ENCODE results near the gene ZDHHC12.

The ZDHHC12 gene

DNA sequence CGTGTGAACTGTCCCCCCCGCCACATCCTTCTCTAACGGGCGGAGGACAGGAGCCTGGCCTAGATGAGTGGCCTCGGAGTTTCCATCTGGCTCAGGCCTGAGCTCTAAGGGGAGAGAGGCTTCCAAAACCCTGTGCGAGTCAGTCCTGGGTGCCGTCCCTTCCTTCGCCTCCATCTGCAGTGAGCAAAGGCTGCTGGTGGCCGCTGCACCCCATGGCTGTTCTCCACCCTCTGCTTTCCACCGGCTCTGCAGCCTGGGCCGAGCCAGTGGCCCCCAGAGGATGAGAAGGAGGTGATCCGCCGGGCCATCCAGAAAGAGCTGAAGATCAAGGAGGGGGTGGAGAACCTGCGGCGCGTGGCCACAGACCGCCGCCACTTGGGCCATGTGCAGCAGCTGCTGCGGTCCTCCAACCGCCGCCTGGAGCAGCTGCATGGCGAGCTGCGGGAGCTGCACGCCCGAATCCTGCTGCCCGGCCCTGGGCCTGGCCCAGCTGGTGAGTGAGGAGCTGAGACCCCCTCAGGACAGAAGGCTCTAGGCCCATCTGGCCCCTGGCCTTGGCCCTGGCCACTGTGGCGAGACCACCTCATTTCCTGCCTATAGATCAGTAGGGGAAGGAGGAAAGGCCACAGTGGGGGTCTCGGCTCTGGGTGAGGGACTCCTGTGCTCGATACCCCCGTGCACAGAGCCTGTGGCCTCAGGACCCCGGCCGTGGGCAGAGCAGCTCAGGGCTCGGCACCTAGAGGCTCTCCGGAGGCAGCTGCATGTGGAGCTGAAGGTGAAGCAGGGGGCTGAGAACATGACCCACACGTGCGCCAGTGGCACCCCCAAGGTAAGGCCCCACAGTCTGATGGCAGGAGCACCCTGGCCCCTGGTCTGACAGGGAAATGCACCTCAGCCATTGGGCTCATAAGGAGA is 18.6 kb downstream of the ZDHHC12 start:
- Histone ChIP-seq H3K27ac (no peak overlapping the region), H3K4me3 (ENCODE audit: low read depth, low read length) (no peak overlapping the region), H3K36me3 (peaks cover 45% of the 10 kb centered on the region), H3K27me3 (ENCODE audit: insufficient read depth, low read depth, severe bottlenecking) (no peaks in the 10 kb centered on the region), H3K9me3 (ENCODE audit: severe bottlenecking) (no peaks in the 10 kb centered on the region)
- DNase-seq = no peak
- TF ChIP-seq, protein P1, sequence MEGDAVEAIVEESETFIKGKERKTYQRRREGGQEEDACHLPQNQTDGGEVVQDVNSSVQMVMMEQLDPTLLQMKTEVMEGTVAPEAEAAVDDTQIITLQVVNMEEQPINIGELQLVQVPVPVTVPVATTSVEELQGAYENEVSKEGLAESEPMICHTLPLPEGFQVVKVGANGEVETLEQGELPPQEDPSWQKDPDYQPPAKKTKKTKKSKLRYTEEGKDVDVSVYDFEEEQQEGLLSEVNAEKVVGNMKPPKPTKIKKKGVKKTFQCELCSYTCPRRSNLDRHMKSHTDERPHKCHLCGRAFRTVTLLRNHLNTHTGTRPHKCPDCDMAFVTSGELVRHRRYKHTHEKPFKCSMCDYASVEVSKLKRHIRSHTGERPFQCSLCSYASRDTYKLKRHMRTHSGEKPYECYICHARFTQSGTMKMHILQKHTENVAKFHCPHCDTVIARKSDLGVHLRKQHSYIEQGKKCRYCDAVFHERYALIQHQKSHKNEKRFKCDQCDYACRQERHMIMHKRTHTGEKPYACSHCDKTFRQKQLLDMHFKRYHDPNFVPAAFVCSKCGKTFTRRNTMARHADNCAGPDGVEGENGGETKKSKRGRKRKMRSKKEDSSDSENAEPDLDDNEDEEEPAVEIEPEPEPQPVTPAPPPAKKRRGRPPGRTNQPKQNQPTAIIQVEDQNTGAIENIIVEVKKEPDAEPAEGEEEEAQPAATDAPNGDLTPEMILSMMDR (IDR thresholded peaks at IDR 0.05; ENCODE audit: low read depth, low read length) = no peak

- TF ChIP-seq, protein P1 (IDR thresholded peaks at IDR 0.05; ENCODE audit: low read depth, low read length) = no peak
- no peaks in the 10 kb centered on the region for H3K9me3 ChIP-seq (ENCODE audit: severe bottlenecking)
- no peak overlapping the region for H3K27ac ChIP-seq
- H3K4me3 ChIP-seq (ENCODE audit: low read depth, low read length) = no peak overlapping the region
- no peak for DNase-seq
- H3K27me3 ChIP-seq (ENCODE audit: insufficient read depth, low read depth, severe bottlenecking) = no peaks in the 10 kb centered on the region
- H3K36me3 ChIP-seq = peaks cover 41% of the 10 kb centered on the region
Measured at GRCh38 chr9:128704356-128704670, 19.6 kb downstream of the ZDHHC12 start.

DNA sequence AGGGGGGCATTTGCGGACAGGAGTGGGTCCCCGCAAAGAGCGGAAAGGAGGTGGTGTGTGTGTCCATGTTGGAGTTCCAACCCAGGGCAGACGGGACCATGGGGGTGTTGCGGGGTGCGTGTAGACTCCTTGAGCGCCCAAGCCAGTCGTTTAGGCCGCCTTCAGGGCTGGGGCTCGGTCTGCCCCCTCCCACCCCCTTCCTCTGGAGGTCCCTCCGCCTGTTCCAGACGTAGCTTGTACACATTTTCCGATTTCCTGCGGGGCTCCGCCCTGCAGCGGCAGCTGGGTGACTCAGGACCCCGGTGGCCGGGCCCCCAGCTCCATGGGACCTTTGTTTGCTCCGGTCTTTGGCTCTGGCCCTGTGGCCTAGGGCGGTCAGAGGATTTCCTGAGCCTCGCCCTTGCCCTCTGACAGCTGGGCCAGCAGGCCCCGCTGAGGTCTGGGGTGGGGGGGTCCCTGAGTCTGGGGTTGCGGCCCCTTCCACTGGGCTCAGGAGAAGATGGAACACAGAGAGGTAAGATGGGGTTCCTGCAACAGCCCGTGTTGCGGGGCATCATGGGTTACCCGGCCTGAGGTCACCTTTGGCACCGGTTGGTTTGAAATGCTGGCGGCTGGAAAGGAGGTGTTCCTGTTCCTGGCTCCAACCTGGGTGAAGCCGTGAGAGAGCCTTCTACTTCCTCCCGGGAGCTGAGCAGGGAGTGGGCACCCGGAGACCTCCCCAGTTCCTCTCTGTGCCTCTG is 20.1 kb downstream of the ZDHHC12 start:
- H3K27ac ChIP-seq = peak overlapping the region; percentile 92
- H3K36me3 ChIP-seq = peaks cover 39% of the 10 kb centered on the region
- no peaks in the 10 kb centered on the region for H3K27me3 ChIP-seq (ENCODE audit: insufficient read depth, low read depth, severe bottlenecking)
- peak overlapping the region; percentile 83 for H3K4me3 ChIP-seq (ENCODE audit: low read depth, low read length)
- DNase-seq = no peak
- TF ChIP-seq, protein P1 (IDR thresholded peaks at IDR 0.05; ENCODE audit: low read depth, low read length) = no peak
- no peaks in the 10 kb centered on the region for H3K9me3 ChIP-seq (ENCODE audit: severe bottlenecking)

GRCh38 chr9:128702949-128703615 is 20.8 kb downstream of the ZDHHC12 start:
- TF ChIP-seq, protein P1 (IDR thresholded peaks at IDR 0.05; ENCODE audit: low read depth, low read length) = no peak
- H3K9me3 ChIP-seq (ENCODE audit: severe bottlenecking) = no peaks in the 10 kb centered on the region
- peak overlapping the region; percentile 83 for H3K4me3 ChIP-seq (ENCODE audit: low read depth, low read length)
- H3K36me3 ChIP-seq = peaks cover 35% of the 10 kb centered on the region
- DNase-seq = peak; percentile 77
- H3K27ac ChIP-seq = peak overlapping the region; percentile 92
- H3K27me3 ChIP-seq (ENCODE audit: insufficient read depth, low read depth, severe bottlenecking) = no peaks in the 10 kb centered on the region

GRCh38 chr9:128702445-128702948 is 21.4 kb downstream of the ZDHHC12 start, which contains the start of gene PKN3:
TSS of gene PKN3 (plus strand) at chr9:128702503. CDS start at chr9:128702916, 413 bp downstream.
- no peaks in the 10 kb centered on the region for H3K27me3 ChIP-seq (ENCODE audit: insufficient read depth, low read depth, severe bottlenecking)
- TF ChIP-seq, protein P1 (IDR thresholded peaks at IDR 0.05; ENCODE audit: low read depth, low read length) = peak; percentile 95
- peak; percentile 96 for DNase-seq
- peaks cover 31% of the 10 kb centered on the region for H3K36me3 ChIP-seq
- H3K9me3 ChIP-seq (ENCODE audit: severe bottlenecking) = no peaks in the 10 kb centered on the region
- H3K27ac ChIP-seq = peak within 1 kb of the TSS; percentile 92
- peak within 1 kb of the TSS; percentile 83 for H3K4me3 ChIP-seq (ENCODE audit: low read depth, low read length)

Measured in WERI-Rb-1 (cell line).